ENCODE data around the gene PTPRG.
"Not testable (repeated sequence)": the region's sequence is repeated elsewhere in the genome, so short reads cannot be mapped to it uniquely, and the experiment has no call there.

Gene PTPRG

DNA sequence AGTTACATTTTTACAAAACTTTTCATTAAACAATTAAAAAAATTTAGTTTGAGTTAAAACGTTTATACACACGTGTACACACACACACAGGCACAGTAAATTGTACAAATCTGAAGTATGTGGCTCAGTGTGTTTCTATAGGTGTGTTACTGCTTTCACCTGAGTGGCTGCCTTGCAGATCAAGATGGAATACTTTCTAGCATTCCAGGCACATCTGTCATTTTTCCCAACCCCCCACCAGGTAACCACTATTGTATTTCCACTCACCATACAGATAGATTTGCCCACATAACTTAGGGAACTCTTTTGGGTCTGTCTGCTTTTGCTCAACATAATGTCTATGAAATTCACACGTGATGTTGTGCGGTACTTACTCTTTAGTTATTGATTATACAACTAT lies 141.1 kb downstream of the PTPRG start:
- no peaks in the 10 kb centered on the region for H3K4me1 ChIP-seq (ENCODE audit: control insufficient read depth, low read length)
- H3K27ac ChIP-seq (ENCODE audit: low read depth, low read length) = no peak overlapping the region
- H3K79me2 ChIP-seq (ENCODE audit: control insufficient read depth, low read length) = no peaks in the 10 kb centered on the region
- H4K20me1 ChIP-seq (ENCODE audit: control insufficient read depth, insufficient read depth, low read depth, low read length) = no peaks in the 10 kb centered on the region
- no peaks in the 10 kb centered on the region for H3K9me3 ChIP-seq (ENCODE audit: control insufficient read depth, insufficient read depth, low read length)
- H3F3A ChIP-seq (ENCODE audit: control insufficient read depth, insufficient read depth) = no peaks in the 10 kb centered on the region
- H3K9me2 ChIP-seq (replicated peaks; ENCODE audit: control insufficient read depth, low read length) = no peaks in the 10 kb centered on the region
- H3K36me3 ChIP-seq (ENCODE audit: control insufficient read depth, low read length) = no peaks in the 10 kb centered on the region
- H3K27me3 ChIP-seq (ENCODE audit: control insufficient read depth, low read length) = no peaks in the 10 kb centered on the region
- TF ChIP-seq, protein P1, sequence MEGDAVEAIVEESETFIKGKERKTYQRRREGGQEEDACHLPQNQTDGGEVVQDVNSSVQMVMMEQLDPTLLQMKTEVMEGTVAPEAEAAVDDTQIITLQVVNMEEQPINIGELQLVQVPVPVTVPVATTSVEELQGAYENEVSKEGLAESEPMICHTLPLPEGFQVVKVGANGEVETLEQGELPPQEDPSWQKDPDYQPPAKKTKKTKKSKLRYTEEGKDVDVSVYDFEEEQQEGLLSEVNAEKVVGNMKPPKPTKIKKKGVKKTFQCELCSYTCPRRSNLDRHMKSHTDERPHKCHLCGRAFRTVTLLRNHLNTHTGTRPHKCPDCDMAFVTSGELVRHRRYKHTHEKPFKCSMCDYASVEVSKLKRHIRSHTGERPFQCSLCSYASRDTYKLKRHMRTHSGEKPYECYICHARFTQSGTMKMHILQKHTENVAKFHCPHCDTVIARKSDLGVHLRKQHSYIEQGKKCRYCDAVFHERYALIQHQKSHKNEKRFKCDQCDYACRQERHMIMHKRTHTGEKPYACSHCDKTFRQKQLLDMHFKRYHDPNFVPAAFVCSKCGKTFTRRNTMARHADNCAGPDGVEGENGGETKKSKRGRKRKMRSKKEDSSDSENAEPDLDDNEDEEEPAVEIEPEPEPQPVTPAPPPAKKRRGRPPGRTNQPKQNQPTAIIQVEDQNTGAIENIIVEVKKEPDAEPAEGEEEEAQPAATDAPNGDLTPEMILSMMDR (IDR thresholded peaks at IDR 0.05; ENCODE audit: low read depth, low read length, poor library complexity, severe bottlenecking) = no peak
- no peak for TF ChIP-seq EZH2phosphoT487 (IDR thresholded peaks at IDR 0.05; ENCODE audit: borderline replicate concordance, low read length)
- H3K4me3 ChIP-seq (ENCODE audit: low read length) = no peak overlapping the region
- H3K4me2 ChIP-seq (ENCODE audit: low read length) = no peak overlapping the region

DNA sequence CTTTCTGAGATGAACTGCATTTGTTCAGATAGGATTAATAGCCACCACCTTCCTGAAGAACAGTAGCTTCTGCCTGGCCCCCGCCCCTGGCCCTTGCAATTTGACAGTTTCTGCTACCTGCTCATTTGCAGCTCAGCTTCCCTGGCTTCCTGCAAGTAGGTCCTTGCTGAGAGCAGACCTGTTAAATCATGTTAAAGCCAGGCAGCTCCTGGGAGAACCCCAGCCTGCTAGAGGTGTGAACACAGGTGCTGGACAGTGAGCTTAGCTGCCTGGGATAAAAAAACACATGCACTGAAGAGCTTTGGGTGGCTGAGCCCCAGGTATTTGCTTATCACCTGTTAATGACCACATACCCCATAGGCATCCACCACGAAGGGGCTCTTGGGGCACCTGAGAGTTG lies 143.4 kb downstream of the PTPRG start:
- Histone ChIP-seq H3K9me3 (ENCODE audit: control insufficient read depth, insufficient read depth, low read length) (no peaks in the 10 kb centered on the region), H3K27me3 (ENCODE audit: control insufficient read depth, low read length) (no peaks in the 10 kb centered on the region), H3K9me2 (replicated peaks; ENCODE audit: control insufficient read depth, low read length) (no peaks in the 10 kb centered on the region), H3K4me2 (ENCODE audit: low read length) (no peak overlapping the region), H3K4me3 (ENCODE audit: low read length) (no peak overlapping the region), H4K20me1 (ENCODE audit: control insufficient read depth, insufficient read depth, low read depth, low read length) (no peaks in the 10 kb centered on the region), H3F3A (ENCODE audit: control insufficient read depth, insufficient read depth) (no peaks in the 10 kb centered on the region), H3K79me2 (ENCODE audit: control insufficient read depth, low read length) (no peaks in the 10 kb centered on the region), H3K36me3 (ENCODE audit: control insufficient read depth, low read length) (no peaks in the 10 kb centered on the region), H3K27ac (ENCODE audit: low read depth, low read length) (no peak overlapping the region), H3K4me1 (ENCODE audit: control insufficient read depth, low read length) (no peaks in the 10 kb centered on the region)
- TF ChIP-seq, protein P1 (IDR thresholded peaks at IDR 0.05; ENCODE audit: low read depth, low read length, poor library complexity, severe bottlenecking) = no peak
- TF ChIP-seq EZH2phosphoT487 (IDR thresholded peaks at IDR 0.05; ENCODE audit: borderline replicate concordance, low read length) = no peak

DNA sequence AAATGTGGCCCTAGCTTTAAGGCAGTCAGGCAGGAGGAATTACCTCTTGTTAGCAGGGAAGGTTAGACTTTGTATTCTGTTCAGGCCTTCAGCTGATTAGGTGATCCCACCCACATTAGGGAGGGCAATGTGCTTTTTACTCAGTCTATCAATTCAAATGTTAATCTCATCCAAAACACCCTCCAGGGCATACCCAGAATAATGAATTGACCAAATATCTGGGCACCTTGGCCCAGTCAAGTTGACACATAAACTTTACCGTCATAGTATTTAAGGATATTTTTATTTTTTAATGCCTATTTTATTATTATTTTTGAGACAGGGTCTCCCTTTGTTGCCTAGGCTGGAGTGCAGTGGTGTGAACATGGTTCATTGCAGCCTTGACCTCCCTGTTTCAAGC lies 146.1 kb downstream of the PTPRG start:
- no peak for TF ChIP-seq EZH2phosphoT487 (IDR thresholded peaks at IDR 0.05; ENCODE audit: borderline replicate concordance, low read length)
- TF ChIP-seq, protein P1 (IDR thresholded peaks at IDR 0.05; ENCODE audit: low read depth, low read length, poor library complexity, severe bottlenecking) = no peak
- no peak overlapping the region for H3K4me2 ChIP-seq (ENCODE audit: low read length)
- H4K20me1 ChIP-seq (ENCODE audit: control insufficient read depth, insufficient read depth, low read depth, low read length) = no peaks in the 10 kb centered on the region
- no peaks in the 10 kb centered on the region for H3F3A ChIP-seq (ENCODE audit: control insufficient read depth, insufficient read depth)
- H3K4me1 ChIP-seq (ENCODE audit: control insufficient read depth, low read length) = no peaks in the 10 kb centered on the region
- H3K36me3 ChIP-seq (ENCODE audit: control insufficient read depth, low read length) = no peaks in the 10 kb centered on the region
- H3K9me3 ChIP-seq (ENCODE audit: control insufficient read depth, insufficient read depth, low read length) = no peaks in the 10 kb centered on the region
- H3K27me3 ChIP-seq (ENCODE audit: control insufficient read depth, low read length) = no peaks in the 10 kb centered on the region
- no peak overlapping the region for H3K27ac ChIP-seq (ENCODE audit: low read depth, low read length)
- no peak overlapping the region for H3K4me3 ChIP-seq (ENCODE audit: low read length)
- no peaks in the 10 kb centered on the region for H3K9me2 ChIP-seq (replicated peaks; ENCODE audit: control insufficient read depth, low read length)
- no peaks in the 10 kb centered on the region for H3K79me2 ChIP-seq (ENCODE audit: control insufficient read depth, low read length)

DNA sequence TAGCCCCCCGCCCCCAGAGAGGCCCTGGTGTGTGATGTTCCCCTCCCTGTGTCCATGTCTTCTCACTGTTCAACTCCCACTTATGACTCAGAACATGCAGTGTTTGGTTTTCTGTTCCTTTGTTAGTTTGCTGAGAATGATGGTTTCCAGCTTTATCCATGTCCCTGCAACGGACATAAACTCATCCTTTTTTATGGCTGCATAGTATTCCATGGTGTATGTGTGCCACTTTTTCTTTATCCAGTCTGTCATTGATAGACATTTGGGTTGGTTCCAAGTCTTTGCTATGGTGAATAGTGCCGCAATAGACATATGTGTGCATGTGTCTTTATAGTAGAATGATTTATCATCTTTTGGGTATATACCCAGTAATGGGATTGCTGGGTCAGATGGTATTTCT lies 149.5 kb downstream of the PTPRG start:
- not testable (repeated sequence) for H3K9me3 ChIP-seq (ENCODE audit: control insufficient read depth, insufficient read depth, low read length); H4K20me1 ChIP-seq (ENCODE audit: control insufficient read depth, insufficient read depth, low read depth, low read length); H3K27ac ChIP-seq (ENCODE audit: low read depth, low read length); H3K9me2 ChIP-seq (replicated peaks; ENCODE audit: control insufficient read depth, low read length); H3K27me3 ChIP-seq (ENCODE audit: control insufficient read depth, low read length); H3K36me3 ChIP-seq (ENCODE audit: control insufficient read depth, low read length); H3K4me2 ChIP-seq (ENCODE audit: low read length); H3K79me2 ChIP-seq (ENCODE audit: control insufficient read depth, low read length); H3K4me1 ChIP-seq (ENCODE audit: control insufficient read depth, low read length); H3K4me3 ChIP-seq (ENCODE audit: low read length); H3F3A ChIP-seq (ENCODE audit: control insufficient read depth, insufficient read depth)

All from DOHH2 (cell line).